CD4-positive, alpha-beta T cell treated with Interleukin-12 subunit alpha and Interleukin-12 subunit beta, for 1 hour (primary cell): ENCODE data around the gene CFAP97D2.
"Not testable (repeated sequence)": the region's sequence is repeated elsewhere in the genome, so short reads cannot be mapped to it uniquely, and the experiment has no call there.

Experiments
- DNase-seq: peaks from one replicate; pipeline ENCODE4 v3.0.0-alpha.2; 2020

Gene CFAP97D2

GRCh38 chr13:114143806-114144605 lies 35.1 kb upstream of the CFAP97D2 start:
- peak; percentile 55 for DNase-seq

GRCh38 chr13:114144606-114145244 lies 34.3 kb upstream of the CFAP97D2 start:
- DNase-seq, result no peak

GRCh38 chr13:114145256-114145655 lies 33.8 kb upstream of the CFAP97D2 start:
- no peak for DNase-seq

GRCh38 chr13:114145722-114146121 lies 33.3 kb upstream of the CFAP97D2 start:
- no peak for DNase-seq

GRCh38 chr13:114146173-114146572 lies 32.9 kb upstream of the CFAP97D2 start:
- no peak for DNase-seq

GRCh38 chr13:114146629-114147028 lies 32.4 kb upstream of the CFAP97D2 start:
- no peak for DNase-seq

GRCh38 chr13:114147803-114148520 lies 31.1 kb upstream of the CFAP97D2 start:
- DNase-seq, result no peak

GRCh38 chr13:114148521-114148855 lies 30.6 kb upstream of the CFAP97D2 start:
- DNase-seq, result peak; percentile 92

- not testable (repeated sequence) for DNase-seq
Measured at GRCh38 chr13:114148886-114149285, 30.2 kb upstream of the CFAP97D2 start.

GRCh38 chr13:114149774-114150740 lies 29.0 kb upstream of the CFAP97D2 start:
- DNase-seq, result no peak

GRCh38 chr13:114151031-114151430 lies 28.0 kb upstream of the CFAP97D2 start:
- DNase-seq, result peak; percentile 64

GRCh38 chr13:114151565-114152284 lies 27.3 kb upstream of the CFAP97D2 start:
- DNase-seq, result peak; percentile 61

GRCh38 chr13:114152285-114152645 lies 26.8 kb upstream of the CFAP97D2 start:
- DNase-seq, result no peak

GRCh38 chr13:114152831-114153371 lies 26.2 kb upstream of the CFAP97D2 start:
- DNase-seq, result no peak

- no peak for DNase-seq
Measured at GRCh38 chr13:114153485-114154080, 25.5 kb upstream of the CFAP97D2 start.

- DNase-seq, result no peak
Measured at GRCh38 chr13:114154476-114154875, 24.6 kb upstream of the CFAP97D2 start.

GRCh38 chr13:114155320-114155719 lies 23.7 kb upstream of the CFAP97D2 start:
- DNase-seq, result no peak

- no peak for DNase-seq
Measured at GRCh38 chr13:114155926-114156883, 22.9 kb upstream of the CFAP97D2 start.

- DNase-seq, result no peak
Measured at GRCh38 chr13:114157869-114158495, 21.1 kb upstream of the CFAP97D2 start.
